Measurements from ENCODE around the gene RNFT2. TPM values are rescaled to one million over a fixed set of nuclear protein-coding genes. Genes with fewer than 3 reads are reported as not detected.

RNFT2 gene
- total RNA-seq, 1 experiment from 2014 or later = 12.3 TPM

GRCh38 chr12:116766285-116766684 lies 28.2 kb downstream of the RNFT2 start:
- ATAC-seq = no peak
- POLR2A ChIA-PET = no interaction called here
- no peaks in the 10 kb centered on the region for H3K9me3 ChIP-seq (ENCODE audit: control insufficient read depth, insufficient read depth, low read depth, low read length)
- no peaks in the 10 kb centered on the region for H3K36me3 ChIP-seq (ENCODE audit: control insufficient read depth, insufficient read depth, low read length)
- BruUV-seq (replicated peaks) = no TSS peak
- no peaks in the 10 kb centered on the region for H3K27me3 ChIP-seq (ENCODE audit: control insufficient read depth, insufficient read depth, low read length)
- no peak overlapping the region for H3K27ac ChIP-seq (ENCODE audit: low read length)
- TF ChIP-seq TCF7L2 (IDR thresholded peaks at IDR 0.05; ENCODE audit: low read depth, low read length) (no peak), SIN3A (IDR thresholded peaks at IDR 0.05; ENCODE audit: borderline replicate concordance, insufficient read depth, low read depth, low read length) (no peak), POLR2AphosphoS5 (IDR thresholded peaks at IDR 0.05; ENCODE audit: low read depth, low read length) (no peak)
- TF ChIP-seq, protein P1, sequence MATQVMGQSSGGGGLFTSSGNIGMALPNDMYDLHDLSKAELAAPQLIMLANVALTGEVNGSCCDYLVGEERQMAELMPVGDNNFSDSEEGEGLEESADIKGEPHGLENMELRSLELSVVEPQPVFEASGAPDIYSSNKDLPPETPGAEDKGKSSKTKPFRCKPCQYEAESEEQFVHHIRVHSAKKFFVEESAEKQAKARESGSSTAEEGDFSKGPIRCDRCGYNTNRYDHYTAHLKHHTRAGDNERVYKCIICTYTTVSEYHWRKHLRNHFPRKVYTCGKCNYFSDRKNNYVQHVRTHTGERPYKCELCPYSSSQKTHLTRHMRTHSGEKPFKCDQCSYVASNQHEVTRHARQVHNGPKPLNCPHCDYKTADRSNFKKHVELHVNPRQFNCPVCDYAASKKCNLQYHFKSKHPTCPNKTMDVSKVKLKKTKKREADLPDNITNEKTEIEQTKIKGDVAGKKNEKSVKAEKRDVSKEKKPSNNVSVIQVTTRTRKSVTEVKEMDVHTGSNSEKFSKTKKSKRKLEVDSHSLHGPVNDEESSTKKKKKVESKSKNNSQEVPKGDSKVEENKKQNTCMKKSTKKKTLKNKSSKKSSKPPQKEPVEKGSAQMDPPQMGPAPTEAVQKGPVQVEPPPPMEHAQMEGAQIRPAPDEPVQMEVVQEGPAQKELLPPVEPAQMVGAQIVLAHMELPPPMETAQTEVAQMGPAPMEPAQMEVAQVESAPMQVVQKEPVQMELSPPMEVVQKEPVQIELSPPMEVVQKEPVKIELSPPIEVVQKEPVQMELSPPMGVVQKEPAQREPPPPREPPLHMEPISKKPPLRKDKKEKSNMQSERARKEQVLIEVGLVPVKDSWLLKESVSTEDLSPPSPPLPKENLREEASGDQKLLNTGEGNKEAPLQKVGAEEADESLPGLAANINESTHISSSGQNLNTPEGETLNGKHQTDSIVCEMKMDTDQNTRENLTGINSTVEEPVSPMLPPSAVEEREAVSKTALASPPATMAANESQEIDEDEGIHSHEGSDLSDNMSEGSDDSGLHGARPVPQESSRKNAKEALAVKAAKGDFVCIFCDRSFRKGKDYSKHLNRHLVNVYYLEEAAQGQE (IDR thresholded peaks at IDR 0.05; ENCODE audit: insufficient read depth in 1 of 2, low read depth in 2 of 2, low read length in 1 of 2) = no peak
- TF ChIP-seq, protein P2, sequence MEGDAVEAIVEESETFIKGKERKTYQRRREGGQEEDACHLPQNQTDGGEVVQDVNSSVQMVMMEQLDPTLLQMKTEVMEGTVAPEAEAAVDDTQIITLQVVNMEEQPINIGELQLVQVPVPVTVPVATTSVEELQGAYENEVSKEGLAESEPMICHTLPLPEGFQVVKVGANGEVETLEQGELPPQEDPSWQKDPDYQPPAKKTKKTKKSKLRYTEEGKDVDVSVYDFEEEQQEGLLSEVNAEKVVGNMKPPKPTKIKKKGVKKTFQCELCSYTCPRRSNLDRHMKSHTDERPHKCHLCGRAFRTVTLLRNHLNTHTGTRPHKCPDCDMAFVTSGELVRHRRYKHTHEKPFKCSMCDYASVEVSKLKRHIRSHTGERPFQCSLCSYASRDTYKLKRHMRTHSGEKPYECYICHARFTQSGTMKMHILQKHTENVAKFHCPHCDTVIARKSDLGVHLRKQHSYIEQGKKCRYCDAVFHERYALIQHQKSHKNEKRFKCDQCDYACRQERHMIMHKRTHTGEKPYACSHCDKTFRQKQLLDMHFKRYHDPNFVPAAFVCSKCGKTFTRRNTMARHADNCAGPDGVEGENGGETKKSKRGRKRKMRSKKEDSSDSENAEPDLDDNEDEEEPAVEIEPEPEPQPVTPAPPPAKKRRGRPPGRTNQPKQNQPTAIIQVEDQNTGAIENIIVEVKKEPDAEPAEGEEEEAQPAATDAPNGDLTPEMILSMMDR (IDR thresholded peaks at IDR 0.05) = no peak
- no peak overlapping the region for H3K4me3 ChIP-seq (ENCODE audit: low read depth in 2 of 2, low read length in 2 of 2)
- in situ Hi-C loops (cut with HindIII; ENCODE audit: low pct_unique_long_range_greater_than_20kb, low sequenced_read_pairs) (no loop called here), intact Hi-C loops (cut with micrococcal nuclease; ENCODE audit: unreplicated experiment) (no loop called here)
- DNase-seq (ENCODE audit: low read depth, low spot score) = no peak
- 0 out of 2 replicates have a peak, but pooled peaks cover 2% of the 10 kb centered on the region for H3K4me1 ChIP-seq (ENCODE audit: control insufficient read depth, insufficient read depth, low read length)
- CTCF ChIA-PET = no interaction called here

GRCh38 chr12:116766746-116767145 lies 28.6 kb downstream of the RNFT2 start:
- intact Hi-C loops (cut with micrococcal nuclease; ENCODE audit: unreplicated experiment) = no loop called here
- H3K36me3 ChIP-seq (ENCODE audit: control insufficient read depth, insufficient read depth, low read length) = no peaks in the 10 kb centered on the region
- ChIA-PET CTCF (no interaction called here), POLR2A (no interaction called here)
- no peak overlapping the region for H3K4me3 ChIP-seq (ENCODE audit: low read depth in 2 of 2, low read length in 2 of 2)
- in situ Hi-C loops (cut with HindIII; ENCODE audit: low pct_unique_long_range_greater_than_20kb, low sequenced_read_pairs) = no loop called here
- TF ChIP-seq, protein P1 (IDR thresholded peaks at IDR 0.05; ENCODE audit: insufficient read depth in 1 of 2, low read depth in 2 of 2, low read length in 1 of 2) = no peak
- TF ChIP-seq POLR2AphosphoS5 (IDR thresholded peaks at IDR 0.05; ENCODE audit: low read depth, low read length) = no peak
- no peak for TF ChIP-seq SIN3A (IDR thresholded peaks at IDR 0.05; ENCODE audit: borderline replicate concordance, insufficient read depth, low read depth, low read length)
- no peak for TF ChIP-seq TCF7L2 (IDR thresholded peaks at IDR 0.05; ENCODE audit: low read depth, low read length)
- TF ChIP-seq, protein P2 (IDR thresholded peaks at IDR 0.05) = no peak
- ATAC-seq (no peak), DNase-seq (ENCODE audit: low read depth, low spot score) (no peak)
- H3K9me3 ChIP-seq (ENCODE audit: control insufficient read depth, insufficient read depth, low read depth, low read length) = no peaks in the 10 kb centered on the region
- H3K27me3 ChIP-seq (ENCODE audit: control insufficient read depth, insufficient read depth, low read length) = no peaks in the 10 kb centered on the region
- 0 out of 2 replicates have a peak, but pooled peaks cover 2% of the 10 kb centered on the region for H3K4me1 ChIP-seq (ENCODE audit: control insufficient read depth, insufficient read depth, low read length)
- BruUV-seq (replicated peaks) = no TSS peak
- H3K27ac ChIP-seq (ENCODE audit: low read length) = no peak overlapping the region

All from Panc1 (cell line).